K562 (cell line): ENCODE results near the gene PPIL6. TPM values are rescaled to one million over a fixed set of nuclear protein-coding genes. Genes with fewer than 3 reads are reported as not detected.
A peak's percentile ranks its signal among the peaks of the same experiment; 100 is the strongest.

Experiments used
- ETV6 ChIP-seq, 3 experiments: fragments of 150-350 bp in 1 of 3; sonication (generic) in 1 of 3; formaldehyde crosslinking in 1 of 3; IDR thresholded peaks; 2 replicates each; pipeline versions ENCODE4 v1.6.1 to v1.8.0; 2014 to 2022; ENCODE audit warnings: borderline replicate concordance in 2 of 3, low read depth in 2 of 3, antibody characterized with exemption in 1 of 3, low read length in 1 of 3, mild to moderate bottlenecking in 1 of 3, missing genetic modification reagents in 1 of 3
- LCOR ChIP-seq: sonication (generic); formaldehyde crosslinking; IDR thresholded peaks from 2 replicates; pipeline ENCODE4 v1.8.0; 2022; ENCODE audit warnings: mild to moderate bottlenecking, missing genetic modification reagents
- MCM2 ChIP-seq: fragments of 450-650 bp; IDR thresholded peaks from 2 replicates; pipeline ENCODE4 v1.6.1; 2017; ENCODE audit warnings: low read depth, mild to moderate bottlenecking
- NFYB ChIP-seq: IDR thresholded peaks from 2 replicates; pipeline ENCODE4 v1.6.1; 2011; ENCODE audit warnings: mild to moderate bottlenecking, moderate library complexity; ENCODE audit not compliant: insufficient read length; ENCODE audit errors: extremely low read depth
- PCBP2 ChIP-seq: fragments of 200-400 bp; formaldehyde crosslinking; IDR thresholded peaks from 2 replicates; pipeline ENCODE4 v1.6.1; 2018; ENCODE audit warnings: low read length, low read depth, mild to moderate bottlenecking, moderate library complexity; ENCODE audit not compliant: poor library complexity, severe bottlenecking
- USF2 ChIP-seq: sonication (generic); formaldehyde crosslinking; IDR thresholded peaks from 2 replicates; pipeline ENCODE4 v1.5.0; 2020; ENCODE audit warnings: missing genetic modification reagents
- YBX1 ChIP-seq: fragments of 450-650 bp; IDR thresholded peaks from 2 replicates; pipeline ENCODE4 v1.7.1; 2016; ENCODE audit warnings: mild to moderate bottlenecking
- polyA plus RNA-seq, 8 experiments: library from polyadenylated mRNA; depleted of rRNA in 4 of 8; stranded (reverse) in 5 of 8; unstranded in 3 of 8; fragments of >200 nt; fragmentation: Nextera tagmentation in 2 of 8; fragmentation: Illumina TruSeq in 1 of 8; extraction: Ambion mirVana in 2 of 8; extraction: Trizol in 1 of 8; gene quantifications; 2 replicates each; pipeline versions ENCODE4 v1.2.1 to v1.2.3, GENCODE V29; 2011 to 2014; ENCODE audit warnings: inconsistent platforms in 1 of 8, missing spikeins in 1 of 8
- total RNA-seq, 7 experiments: library from RNA; depleted of rRNA in 6 of 7; stranded (reverse); fragments of >200 nt in 6 of 7; fragmentation: Illumina TruSeq in 2 of 7; extraction: Trizol in 2 of 7; gene quantifications; 2 replicates each; pipeline versions ENCODE4 v1.2.1 to v1.2.3, GENCODE V29; 2011 to 2021; ENCODE audit warnings: low replicate concordance in 1 of 7
- TF ChIP-seq, protein P1 (sequence below): fragments of 200-800 bp; sonication (Bioruptor generic); IDR thresholded peaks from 2 replicates; pipeline ENCODE4 v1.6.1; 2017; ENCODE audit warnings: missing genetic modification characterization, missing compliant biosample characterization
- TF ChIP-seq, protein P2 (sequence below): fragments of 450-650 bp; IDR thresholded peaks from 2 replicates; pipeline ENCODE4 v1.6.1; 2017; ENCODE audit warnings: antibody characterized with exemption, mild to moderate bottlenecking
- TF ChIP-seq, protein P3 (sequence below), 2 experiments: fragments of 450-650 bp; formaldehyde crosslinking in 1 of 2; IDR thresholded peaks; 2 replicates each; pipeline versions ENCODE4 v1.4.0 to v1.6.1; 2014 to 2020; ENCODE audit warnings: mild to moderate bottlenecking in 2 of 2, borderline replicate concordance in 1 of 2, low read depth in 1 of 2

Gene PPIL6
- total and polyA plus RNA-seq, 9 of the 15 experiments (the other 6 are each of a cell fraction or from before 2014, with no cell fraction given) = 0.03 to 0.98 (median 0.41) TPM; not detected in 1

- TF ChIP-seq, protein P1, sequence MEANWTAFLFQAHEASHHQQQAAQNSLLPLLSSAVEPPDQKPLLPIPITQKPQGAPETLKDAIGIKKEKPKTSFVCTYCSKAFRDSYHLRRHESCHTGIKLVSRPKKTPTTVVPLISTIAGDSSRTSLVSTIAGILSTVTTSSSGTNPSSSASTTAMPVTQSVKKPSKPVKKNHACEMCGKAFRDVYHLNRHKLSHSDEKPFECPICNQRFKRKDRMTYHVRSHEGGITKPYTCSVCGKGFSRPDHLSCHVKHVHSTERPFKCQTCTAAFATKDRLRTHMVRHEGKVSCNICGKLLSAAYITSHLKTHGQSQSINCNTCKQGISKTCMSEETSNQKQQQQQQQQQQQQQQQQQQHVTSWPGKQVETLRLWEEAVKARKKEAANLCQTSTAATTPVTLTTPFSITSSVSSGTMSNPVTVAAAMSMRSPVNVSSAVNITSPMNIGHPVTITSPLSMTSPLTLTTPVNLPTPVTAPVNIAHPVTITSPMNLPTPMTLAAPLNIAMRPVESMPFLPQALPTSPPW = peak; percentile 96
- TF ChIP-seq USF2 (peak; percentile 93), YBX1 (no peak), MCM2 (no peak), NFYB (no peak), PCBP2 (no peak), ETV6 (IDR thresholded peaks at IDR 0.05; ENCODE audit: borderline replicate concordance in 1 of 2, low read depth in 2 of 2, low read length in 1 of 2) (no peak; a peak in 1 of 4 replicates), ETV6 (CRISPR knock-in tag; IDR thresholded peaks at IDR 0.05; ENCODE audit: borderline replicate concordance) (no peak; the same call in 1 of the 2 replicates), LCOR (CRISPR knock-in tag) (no peak)
- TF ChIP-seq, protein P2, sequence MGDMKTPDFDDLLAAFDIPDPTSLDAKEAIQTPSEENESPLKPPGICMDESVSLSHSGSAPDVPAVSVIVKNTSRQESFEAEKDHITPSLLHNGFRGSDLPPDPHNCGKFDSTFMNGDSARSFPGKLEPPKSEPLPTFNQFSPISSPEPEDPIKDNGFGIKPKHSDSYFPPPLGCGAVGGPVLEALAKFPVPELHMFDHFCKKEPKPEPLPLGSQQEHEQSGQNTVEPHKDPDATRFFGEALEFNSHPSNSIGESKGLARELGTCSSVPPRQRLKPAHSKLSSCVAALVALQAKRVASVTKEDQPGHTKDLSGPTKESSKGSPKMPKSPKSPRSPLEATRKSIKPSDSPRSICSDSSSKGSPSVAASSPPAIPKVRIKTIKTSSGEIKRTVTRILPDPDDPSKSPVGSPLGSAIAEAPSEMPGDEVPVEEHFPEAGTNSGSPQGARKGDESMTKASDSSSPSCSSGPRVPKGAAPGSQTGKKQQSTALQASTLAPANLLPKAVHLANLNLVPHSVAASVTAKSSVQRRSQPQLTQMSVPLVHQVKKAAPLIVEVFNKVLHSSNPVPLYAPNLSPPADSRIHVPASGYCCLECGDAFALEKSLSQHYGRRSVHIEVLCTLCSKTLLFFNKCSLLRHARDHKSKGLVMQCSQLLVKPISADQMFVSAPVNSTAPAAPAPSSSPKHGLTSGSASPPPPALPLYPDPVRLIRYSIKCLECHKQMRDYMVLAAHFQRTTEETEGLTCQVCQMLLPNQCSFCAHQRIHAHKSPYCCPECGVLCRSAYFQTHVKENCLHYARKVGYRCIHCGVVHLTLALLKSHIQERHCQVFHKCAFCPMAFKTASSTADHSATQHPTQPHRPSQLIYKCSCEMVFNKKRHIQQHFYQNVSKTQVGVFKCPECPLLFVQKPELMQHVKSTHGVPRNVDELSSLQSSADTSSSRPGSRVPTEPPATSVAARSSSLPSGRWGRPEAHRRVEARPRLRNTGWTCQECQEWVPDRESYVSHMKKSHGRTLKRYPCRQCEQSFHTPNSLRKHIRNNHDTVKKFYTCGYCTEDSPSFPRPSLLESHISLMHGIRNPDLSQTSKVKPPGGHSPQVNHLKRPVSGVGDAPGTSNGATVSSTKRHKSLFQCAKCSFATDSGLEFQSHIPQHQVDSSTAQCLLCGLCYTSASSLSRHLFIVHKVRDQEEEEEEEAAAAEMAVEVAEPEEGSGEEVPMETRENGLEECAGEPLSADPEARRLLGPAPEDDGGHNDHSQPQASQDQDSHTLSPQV = 0 out of 2 replicates have a peak, but pooled peaks have one; percentile 35
- TF ChIP-seq, protein P3, sequence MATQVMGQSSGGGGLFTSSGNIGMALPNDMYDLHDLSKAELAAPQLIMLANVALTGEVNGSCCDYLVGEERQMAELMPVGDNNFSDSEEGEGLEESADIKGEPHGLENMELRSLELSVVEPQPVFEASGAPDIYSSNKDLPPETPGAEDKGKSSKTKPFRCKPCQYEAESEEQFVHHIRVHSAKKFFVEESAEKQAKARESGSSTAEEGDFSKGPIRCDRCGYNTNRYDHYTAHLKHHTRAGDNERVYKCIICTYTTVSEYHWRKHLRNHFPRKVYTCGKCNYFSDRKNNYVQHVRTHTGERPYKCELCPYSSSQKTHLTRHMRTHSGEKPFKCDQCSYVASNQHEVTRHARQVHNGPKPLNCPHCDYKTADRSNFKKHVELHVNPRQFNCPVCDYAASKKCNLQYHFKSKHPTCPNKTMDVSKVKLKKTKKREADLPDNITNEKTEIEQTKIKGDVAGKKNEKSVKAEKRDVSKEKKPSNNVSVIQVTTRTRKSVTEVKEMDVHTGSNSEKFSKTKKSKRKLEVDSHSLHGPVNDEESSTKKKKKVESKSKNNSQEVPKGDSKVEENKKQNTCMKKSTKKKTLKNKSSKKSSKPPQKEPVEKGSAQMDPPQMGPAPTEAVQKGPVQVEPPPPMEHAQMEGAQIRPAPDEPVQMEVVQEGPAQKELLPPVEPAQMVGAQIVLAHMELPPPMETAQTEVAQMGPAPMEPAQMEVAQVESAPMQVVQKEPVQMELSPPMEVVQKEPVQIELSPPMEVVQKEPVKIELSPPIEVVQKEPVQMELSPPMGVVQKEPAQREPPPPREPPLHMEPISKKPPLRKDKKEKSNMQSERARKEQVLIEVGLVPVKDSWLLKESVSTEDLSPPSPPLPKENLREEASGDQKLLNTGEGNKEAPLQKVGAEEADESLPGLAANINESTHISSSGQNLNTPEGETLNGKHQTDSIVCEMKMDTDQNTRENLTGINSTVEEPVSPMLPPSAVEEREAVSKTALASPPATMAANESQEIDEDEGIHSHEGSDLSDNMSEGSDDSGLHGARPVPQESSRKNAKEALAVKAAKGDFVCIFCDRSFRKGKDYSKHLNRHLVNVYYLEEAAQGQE (IDR thresholded peaks at IDR 0.05; ENCODE audit: borderline replicate concordance) = no peak
- TF ChIP-seq, protein P3 (CRISPR knock-in tag; IDR thresholded peaks at IDR 0.05; ENCODE audit: low read depth) = no peak; the same call in 1 of the 2 replicates
Measured at GRCh38 chr6:109381747-109382575, 58.5 kb downstream of the PPIL6 start, which contains the start of gene CD164 (continued).
